Measurements from ENCODE around the gene PDSS2. TPM values are rescaled to one million over a fixed set of nuclear protein-coding genes. Genes with fewer than 3 reads are reported as not detected.

The PDSS2 gene
- total RNA-seq, 1 donor from 2014 or later, result 18.7 TPM

GRCh38 chr6:107329063-107329860 lies 130.1 kb downstream of the PDSS2 start:
- H3K27ac ChIP-seq, result no peak overlapping the region
- no peak for TF ChIP-seq POLR2A (IDR thresholded peaks at IDR 0.05)
- TF ChIP-seq CTCF (IDR thresholded peaks at IDR 0.05), result no peak
- no peak for TF ChIP-seq POLR2AphosphoS5 (IDR thresholded peaks at IDR 0.05; ENCODE audit: insufficient read depth in 1 of 2, low read depth in 1 of 2)
- DNase-seq (ENCODE audit: extremely low spot score in 2 of 2), result no peak
- no peaks in the 10 kb centered on the region for H3K4me1 ChIP-seq
- no peaks in the 10 kb centered on the region for H3K9me3 ChIP-seq
- no peak overlapping the region for H3K4me3 ChIP-seq
- H3K27me3 ChIP-seq, result no peaks in the 10 kb centered on the region
- intact Hi-C loops (cut with DNase I), result no loop called here
- peaks cover 0 to 6% of the 10 kb centered on the region in 2 donors for H3K36me3 ChIP-seq

GRCh38 chr6:107328081-107328480 lies 131.3 kb downstream of the PDSS2 start:
- DNase-seq (ENCODE audit: extremely low spot score in 2 of 2), result no peak
- no peak overlapping the region for H3K27ac ChIP-seq
- H3K27me3 ChIP-seq, result no peaks in the 10 kb centered on the region
- no peak overlapping the region for H3K4me3 ChIP-seq
- H3K9me3 ChIP-seq, result no peaks in the 10 kb centered on the region
- no peak for TF ChIP-seq POLR2AphosphoS5 (IDR thresholded peaks at IDR 0.05; ENCODE audit: insufficient read depth in 1 of 2, low read depth in 1 of 2)
- no peak for TF ChIP-seq POLR2A (IDR thresholded peaks at IDR 0.05)
- H3K36me3 ChIP-seq, result no peaks in the 10 kb centered on the region
- no peaks in the 10 kb centered on the region for H3K4me1 ChIP-seq
- intact Hi-C loops (cut with DNase I), result no loop called here

DNA sequence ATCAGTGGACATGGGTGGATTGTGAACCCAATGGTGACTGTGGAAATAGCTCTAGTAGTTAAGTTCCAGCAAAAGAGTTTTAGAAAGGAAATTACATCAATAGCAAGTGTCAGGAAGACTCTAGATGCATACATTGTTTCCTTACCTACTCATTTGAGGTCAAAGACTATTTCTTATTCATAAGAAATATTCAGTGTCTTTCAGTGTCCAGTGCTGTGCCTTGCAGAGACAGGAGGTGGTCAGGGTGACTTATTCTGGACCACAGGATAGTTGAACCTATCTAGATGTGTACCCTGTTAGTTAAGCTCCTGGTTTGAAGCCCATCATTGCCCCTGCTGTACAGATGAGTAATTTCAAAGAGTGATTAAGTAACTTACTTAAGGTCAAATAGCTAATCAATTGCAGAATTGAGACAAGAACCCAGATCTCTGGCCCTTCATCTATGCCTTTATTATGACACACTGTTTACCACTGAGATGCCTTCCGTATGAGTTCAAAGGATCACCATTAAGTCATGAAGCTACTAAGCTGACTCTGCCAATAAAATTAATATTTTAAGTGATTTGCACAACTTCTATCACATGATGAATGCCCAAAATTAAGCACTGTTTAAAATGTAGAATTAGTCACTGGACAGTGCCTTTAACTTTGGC lies 136.1 kb downstream of the PDSS2 start:
- H3K36me3 ChIP-seq, result no peaks in the 10 kb centered on the region
- H3K27ac ChIP-seq, result no peak overlapping the region
- H3K4me3 ChIP-seq, result no peak overlapping the region
- no peak for TF ChIP-seq POLR2AphosphoS5 (IDR thresholded peaks at IDR 0.05; ENCODE audit: insufficient read depth in 1 of 2, low read depth in 1 of 2)
- TF ChIP-seq CTCF (IDR thresholded peaks at IDR 0.05), result no peak
- TF ChIP-seq POLR2A (IDR thresholded peaks at IDR 0.05), result no peak
- intact Hi-C loops (cut with DNase I), result no loop called here
- H3K4me1 ChIP-seq, result no peaks in the 10 kb centered on the region
- no peak for DNase-seq (ENCODE audit: extremely low spot score in 2 of 2)
- no peaks in the 10 kb centered on the region for H3K27me3 ChIP-seq
- no peaks in the 10 kb centered on the region for H3K9me3 ChIP-seq

DNA sequence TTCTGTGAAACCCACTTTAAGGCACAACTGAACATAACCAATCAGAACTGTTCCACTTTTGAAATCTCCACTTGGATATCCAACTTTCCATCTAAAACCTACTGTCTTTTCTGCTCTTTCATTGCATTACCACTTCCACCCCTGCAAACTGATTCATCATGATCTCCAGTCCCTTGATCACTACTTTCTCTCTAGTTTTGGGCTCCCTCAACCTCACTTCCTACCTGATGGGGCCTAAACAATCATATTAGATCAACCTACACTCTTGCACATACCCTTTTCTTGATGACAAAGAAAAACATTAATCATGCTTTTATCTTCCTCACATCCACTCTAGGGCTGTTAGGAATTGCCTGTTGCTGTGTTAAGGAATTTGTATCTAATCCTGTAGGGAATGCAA lies 137.6 kb downstream of the PDSS2 start:
- Histone ChIP-seq H3K36me3 (no peaks in the 10 kb centered on the region), H3K27ac (no peak overlapping the region), H3K4me1 (no peaks in the 10 kb centered on the region), H3K4me3 (no peak overlapping the region), H3K27me3 (no peaks in the 10 kb centered on the region), H3K9me3 (no peaks in the 10 kb centered on the region)
- intact Hi-C loops (cut with DNase I), result no loop called here
- no peak for DNase-seq (ENCODE audit: extremely low spot score in 2 of 2)
- no peak for TF ChIP-seq POLR2A (IDR thresholded peaks at IDR 0.05)
- no peak for TF ChIP-seq POLR2AphosphoS5 (IDR thresholded peaks at IDR 0.05; ENCODE audit: insufficient read depth in 1 of 2, low read depth in 1 of 2)
- TF ChIP-seq CTCF (IDR thresholded peaks at IDR 0.05), result no peak

- intact Hi-C loops (cut with DNase I), result no loop called here
Observed at GRCh38 chr6:107319906-107320530, 139.3 kb downstream of the PDSS2 start.

More at GRCh38 chr6:107319906-107320530, 139.3 kb downstream of the PDSS2 start:
- TF ChIP-seq POLR2A (IDR thresholded peaks at IDR 0.05), result no peak
- no peak for TF ChIP-seq POLR2AphosphoS5 (IDR thresholded peaks at IDR 0.05; ENCODE audit: insufficient read depth in 1 of 2, low read depth in 1 of 2)
- no peak for TF ChIP-seq CTCF (IDR thresholded peaks at IDR 0.05)
- Histone ChIP-seq H3K9me3 (no peaks in the 10 kb centered on the region), H3K4me1 (no peaks in the 10 kb centered on the region), H3K27me3 (no peaks in the 10 kb centered on the region), H3K4me3 (no peak overlapping the region), H3K27ac (no peak overlapping the region), H3K36me3 (no peaks in the 10 kb centered on the region)
- DNase-seq (ENCODE audit: extremely low spot score in 2 of 2), result no peak
